ENCODE results near the gene ZNF239.
"Not testable (repeated sequence)": the region's sequence is repeated elsewhere in the genome, so short reads cannot be mapped to it uniquely, and the experiment has no call there.

Gene ZNF239

GRCh38 chr10:43574001-43574892 lies at the start of gene ZNF239:
Gene ZNF239 (minus strand): TSS chr10:43574616. CDS start chr10:43558079, 16,537 bp downstream.
- DNase-seq = peak; percentile 93

DNA sequence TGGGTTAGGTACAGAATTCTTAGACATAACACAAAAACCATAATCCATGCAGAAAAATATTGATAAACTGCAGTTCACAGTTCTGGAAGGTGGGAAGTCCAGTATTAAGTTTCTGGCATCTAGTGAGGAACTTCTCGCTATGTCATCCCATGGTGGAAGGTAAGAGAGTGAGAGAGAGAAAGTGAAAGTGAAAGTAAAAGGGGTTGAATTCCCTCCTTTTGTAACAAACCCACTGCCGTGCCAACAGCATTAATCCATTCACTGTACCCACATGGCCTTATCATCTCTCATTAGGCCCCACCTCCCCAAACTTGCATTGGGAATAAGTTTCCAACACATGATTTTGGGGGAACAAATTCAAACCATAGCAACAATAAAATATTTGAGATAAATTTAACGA lies 48.9 kb upstream of the ZNF239 start:
- DNase-seq = no peak

GRCh38 chr10:43622038-43622437 lies 47.6 kb upstream of the ZNF239 start:
- no peak for DNase-seq

GRCh38 chr10:43619368-43619767 lies 45.0 kb upstream of the ZNF239 start:
- DNase-seq = no peak

GRCh38 chr10:43616697-43617370 lies 42.4 kb upstream of the ZNF239 start:
- DNase-seq = no peak

GRCh38 chr10:43610636-43611035 lies 36.2 kb upstream of the ZNF239 start:
- DNase-seq = no peak

DNA sequence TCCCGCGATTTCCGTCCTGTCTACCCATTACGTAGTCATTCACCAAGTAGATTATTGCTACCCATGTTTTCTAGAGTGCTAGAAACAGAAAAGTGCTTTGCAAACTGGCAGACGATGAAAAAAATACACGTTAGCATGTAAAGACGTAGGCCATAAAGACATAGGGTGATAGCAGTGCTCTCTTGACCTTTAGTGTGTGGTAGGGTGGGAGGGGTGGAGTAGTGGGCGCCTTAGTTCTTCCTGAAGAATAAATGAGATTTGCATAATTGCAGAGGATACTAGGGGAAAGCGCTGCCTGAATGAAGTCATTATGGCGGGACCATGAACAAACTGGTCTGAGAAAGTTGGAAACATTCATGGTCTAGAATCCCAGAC lies 32.8 kb upstream of the ZNF239 start:
- DNase-seq = no peak

- DNase-seq = peak; percentile 78
Observed at GRCh38 chr10:43606323-43607198, 32.1 kb upstream of the ZNF239 start, which contains the start of gene ZNF485. Gene ZNF485 (plus strand): TSS chr10:43606438. CDS start chr10:43607051, 613 bp downstream.

GRCh38 chr10:43605850-43606322 lies 31.5 kb upstream of the ZNF239 start:
- DNase-seq = no peak

- DNase-seq = not testable (repeated sequence)
Observed at GRCh38 chr10:43601576-43601975, 27.2 kb upstream of the ZNF239 start.

- no peak for DNase-seq
Observed at GRCh38 chr10:43599333-43599732, 24.9 kb upstream of the ZNF239 start.

- no peak for DNase-seq
Observed at GRCh38 chr10:43598446-43598845, 24.0 kb upstream of the ZNF239 start.

DNA sequence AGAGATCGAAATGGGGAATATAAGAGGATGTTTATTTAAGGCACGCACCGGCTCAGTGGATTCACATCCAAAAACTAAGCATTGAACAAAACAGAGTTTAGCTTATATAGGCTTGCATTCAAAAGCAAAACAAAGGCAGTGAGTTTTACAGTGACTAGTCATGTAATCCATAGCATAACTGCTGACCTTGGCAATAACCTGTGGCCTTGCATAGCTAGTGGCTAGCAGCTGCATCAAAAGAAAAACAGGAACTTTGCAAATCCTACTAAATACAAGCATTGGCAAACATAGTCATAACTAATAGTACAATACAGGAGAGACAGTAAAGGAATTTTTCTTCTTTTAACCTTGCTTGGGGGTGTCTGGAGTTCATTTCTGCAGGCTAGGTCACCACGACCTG lies 22.1 kb upstream of the ZNF239 start:
- DNase-seq = no peak

- DNase-seq = no peak
Observed at GRCh38 chr10:43595739-43596298, 21.4 kb upstream of the ZNF239 start.

- DNase-seq = no peak
Observed at GRCh38 chr10:43594944-43595589, 20.7 kb upstream of the ZNF239 start.

DNA sequence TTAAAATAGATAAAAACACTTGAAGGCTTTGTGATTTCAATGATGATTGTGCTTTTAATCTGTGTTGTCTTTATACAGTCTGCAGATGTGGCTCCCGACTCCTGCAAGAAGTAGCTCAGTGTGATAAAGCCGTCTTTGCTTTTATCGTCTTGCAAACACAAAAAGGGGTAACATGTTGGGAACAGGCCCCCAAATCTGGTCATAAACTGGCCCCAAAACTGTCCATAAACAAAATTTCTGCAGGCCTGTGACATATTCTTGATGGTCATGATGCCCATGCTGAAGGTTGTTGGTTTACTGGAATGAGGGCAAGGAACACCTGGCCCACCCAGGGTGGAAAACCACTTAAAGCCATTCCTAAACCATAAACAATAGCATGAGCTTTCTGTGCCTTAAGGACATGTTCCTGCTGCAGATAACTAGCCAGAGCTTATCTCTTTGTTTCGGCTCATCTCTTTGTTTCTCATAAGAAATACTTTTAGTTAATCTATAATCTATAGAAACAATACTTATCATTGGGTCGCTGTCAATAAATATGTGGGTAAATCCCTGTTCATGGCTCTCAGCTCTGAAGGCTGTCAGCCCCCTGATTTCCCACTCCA lies 17.0 kb upstream of the ZNF239 start:
- no peak for DNase-seq

- DNase-seq = not testable (repeated sequence)
Observed at GRCh38 chr10:43586730-43587115, 12.3 kb upstream of the ZNF239 start.

DNA sequence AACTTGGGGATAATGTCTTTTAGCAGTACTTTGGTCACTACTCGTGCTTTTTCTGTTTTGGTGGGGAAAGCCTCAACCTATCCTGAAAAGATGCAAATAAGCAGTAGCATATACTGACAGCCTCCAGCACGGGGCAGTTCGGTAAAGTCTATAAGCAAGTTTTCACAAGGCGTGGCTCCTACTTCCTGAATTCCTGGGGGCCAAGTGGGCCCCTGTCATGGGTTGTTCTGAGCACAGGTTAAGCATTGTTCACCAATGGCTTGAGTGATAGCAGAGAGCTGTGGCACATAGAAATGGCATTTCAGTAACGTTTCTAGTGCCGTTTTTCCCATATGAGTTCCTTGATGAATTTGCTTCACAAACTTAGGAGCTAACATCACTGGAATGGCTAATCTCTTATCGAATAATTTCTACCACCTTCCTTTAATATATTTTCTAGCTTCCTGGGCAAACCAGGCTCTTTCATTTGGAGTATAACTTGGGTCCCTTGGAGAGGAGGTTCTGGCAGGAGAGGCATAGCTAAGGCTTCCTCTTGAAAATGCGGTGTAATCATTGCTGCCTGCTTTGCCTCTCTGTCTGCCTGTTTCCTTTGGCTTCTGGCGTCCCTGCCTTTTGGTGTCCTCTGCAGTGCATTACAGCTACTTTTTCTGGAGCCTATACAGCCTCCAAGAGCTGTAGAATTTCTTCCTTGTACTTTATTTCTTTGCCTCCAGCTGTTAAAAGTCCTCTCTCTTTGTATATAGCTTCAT lies 11.7 kb upstream of the ZNF239 start:
- DNase-seq = no peak

DNA sequence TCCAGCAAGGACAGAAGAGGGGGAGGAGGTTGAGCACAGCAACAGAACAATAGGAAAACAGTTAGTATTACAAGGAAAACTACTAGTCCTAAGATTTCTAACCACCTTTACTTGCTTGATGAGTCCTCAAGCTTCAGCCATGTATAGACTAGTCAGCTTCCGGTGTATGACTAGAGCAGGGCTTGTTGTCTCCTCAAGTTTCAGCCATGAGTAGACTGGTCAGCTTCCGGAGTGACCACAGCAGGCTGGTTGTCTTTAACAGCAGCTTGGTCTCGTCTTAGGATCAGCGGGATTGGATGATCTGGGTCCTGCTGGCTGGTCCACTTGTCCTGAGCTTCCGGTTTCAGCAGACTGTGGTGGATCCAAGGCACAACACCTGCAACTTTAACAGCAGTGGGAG lies 10.6 kb upstream of the ZNF239 start:
- no peak for DNase-seq

DNA sequence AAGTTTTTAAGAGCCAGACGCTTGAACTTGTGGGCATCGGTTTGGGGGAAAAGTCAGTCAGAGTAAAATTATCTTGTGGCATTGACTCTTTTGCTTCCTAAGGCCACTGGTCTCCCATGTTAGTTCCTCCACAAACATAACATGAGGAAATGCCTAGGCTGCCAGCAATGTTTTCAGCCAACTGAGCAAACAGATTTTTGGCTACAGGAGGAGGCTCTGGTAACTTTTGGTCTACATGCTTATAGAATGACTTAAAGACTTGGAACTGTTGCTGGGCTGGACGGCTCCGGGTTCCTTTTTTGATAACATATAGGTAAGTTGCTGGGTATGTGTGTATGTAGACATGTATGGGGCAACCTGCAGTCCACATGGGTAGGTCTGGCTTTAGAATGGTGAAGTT lies 9.6 kb upstream of the ZNF239 start:
- DNase-seq = no peak

DNA sequence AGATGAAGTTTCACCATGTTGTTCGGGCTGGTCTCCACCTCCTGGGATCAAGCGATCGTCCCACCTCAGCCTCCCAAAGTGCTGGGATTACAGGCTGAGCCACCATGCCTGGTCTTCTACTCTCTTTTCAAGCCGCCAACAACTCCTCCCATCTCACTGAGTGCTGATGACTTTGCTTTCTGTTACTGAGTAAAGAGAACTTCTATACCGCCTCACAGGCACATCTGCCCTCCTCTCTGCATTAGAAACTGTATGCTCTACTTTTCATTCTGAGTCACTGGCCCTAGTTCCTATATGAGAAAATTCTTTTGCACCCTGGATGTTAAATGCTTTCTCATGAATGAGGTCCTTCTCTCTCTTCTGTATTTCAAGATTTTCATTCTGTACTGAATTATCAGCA lies 2.2 kb upstream of the ZNF239 start:
- no peak for DNase-seq

All from NCI-H146 (cell line).